PFSK-1 (cell line): ENCODE results near the gene PTRHD1.

Experiments used
- POLR2AphosphoS5 ChIP-seq: IDR thresholded peaks from 2 replicates; pipeline ENCODE4 v1.6.1; 2012; ENCODE audit warnings: low read depth, mild to moderate bottlenecking, control low read depth, low read length, moderate library complexity
- SIN3A ChIP-seq: IDR thresholded peaks from 2 replicates; pipeline ENCODE4 v1.6.1; 2012; ENCODE audit warnings: mild to moderate bottlenecking, low read length, moderate library complexity, borderline replicate concordance; ENCODE audit not compliant: insufficient read depth

GRCh38 chr2:24825883-24826772 lies 32.9 kb upstream of the PTRHD1 start:
- TF ChIP-seq POLR2AphosphoS5 = peak; percentile 24; the same call in 1 of the 2 replicates
- TF ChIP-seq SIN3A = no peak
